Endothelial cell (in vitro differentiated cells): ENCODE data around the gene HACE1. TPM values are rescaled to one million over a fixed set of nuclear protein-coding genes. Genes with fewer than 3 reads are reported as not detected.

ENCODE experiments used
- DNase-seq: peaks from one replicate; pipeline ENCODE4 v3.0.0; 2021; ENCODE audit warnings: low spot score
- H3K27ac Mint-ChIP-seq: one replicate; pipeline ENCODE4 v1.8.0; 2021; ENCODE audit warnings: mixed read lengths, inconsistent platforms; ENCODE audit not compliant: unreplicated experiment
- H3K27me3 Mint-ChIP-seq: one replicate; pipeline ENCODE4 v1.8.0; 2021; ENCODE audit warnings: mild to moderate bottlenecking, moderate library complexity, mixed read lengths, inconsistent platforms; ENCODE audit not compliant: unreplicated experiment
- H3K36me3 Mint-ChIP-seq: one replicate; pipeline ENCODE4 v1.8.0; 2021; ENCODE audit warnings: mild to moderate bottlenecking, low read depth, mixed read lengths, inconsistent platforms; ENCODE audit not compliant: unreplicated experiment
- H3K4me1 Mint-ChIP-seq: one replicate; pipeline ENCODE4 v1.8.0; 2021; ENCODE audit warnings: mild to moderate bottlenecking, mixed read lengths, inconsistent platforms; ENCODE audit not compliant: unreplicated experiment
- H3K4me3 Mint-ChIP-seq: one replicate; pipeline ENCODE4 v1.8.0; 2021; ENCODE audit warnings: mild to moderate bottlenecking, mixed read lengths, inconsistent platforms; ENCODE audit not compliant: unreplicated experiment
- H3K9me3 Mint-ChIP-seq: one replicate; pipeline ENCODE4 v1.8.0; 2021; ENCODE audit warnings: mixed read lengths, inconsistent platforms; ENCODE audit not compliant: unreplicated experiment
- CTCF ChIP-seq: fragments of 200-600 bp; sonication (generic); IDR thresholded peaks from one replicate; pipeline ENCODE4 v1.5.0; 2021; ENCODE audit warnings: antibody characterized with exemption; ENCODE audit not compliant: unreplicated experiment
- total RNA-seq: library from RNA; stranded (reverse); fragmentation: NEBNext Ultra II Directional; extraction: Animal tissue kit (Norgen Biotek cat#: 25700); gene quantifications from one replicate; pipeline ENCODE4 v1.2.1, GENCODE V29; 2021; ENCODE audit not compliant: unreplicated experiment

The HACE1 gene
- total RNA-seq, 1 donor from 2014 or later = 23.0 TPM

DNA sequence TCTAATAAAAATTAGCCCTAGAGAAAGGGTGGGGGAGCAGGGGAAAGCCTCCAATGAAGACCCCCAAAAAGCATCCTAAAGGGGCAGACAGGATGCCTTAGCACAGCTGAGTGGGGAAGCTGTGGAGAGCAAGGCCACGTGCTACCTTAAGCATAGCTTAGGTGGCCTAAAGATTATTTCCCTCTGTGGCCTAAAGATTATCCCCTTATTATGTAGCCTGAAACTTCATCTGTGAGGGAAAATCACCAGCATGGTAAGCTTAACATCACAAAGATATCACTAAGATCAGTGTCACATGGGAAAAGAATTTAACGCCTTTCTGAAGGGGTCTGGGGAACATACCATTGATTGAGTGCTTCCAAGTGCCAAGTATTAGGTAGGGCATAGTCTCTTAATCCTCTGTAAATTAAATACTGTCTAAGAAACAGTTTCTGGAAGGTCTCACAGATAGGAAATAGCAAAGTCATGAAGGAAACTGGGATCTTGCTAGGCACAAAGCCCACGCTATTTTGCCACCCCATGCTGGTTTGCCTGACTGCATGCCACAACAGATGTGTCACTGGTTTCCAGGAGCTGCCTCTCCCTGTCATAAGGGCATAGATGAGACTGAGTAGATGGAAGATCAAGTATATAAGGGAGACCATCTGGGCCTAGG lies 170.0 kb downstream of the HACE1 start:
- Mint-ChIP-seq H3K27me3 (peaks cover 1% of the 10 kb centered on the region), H3K27ac (no peak overlapping the region), H3K4me3 (no peak overlapping the region), H3K36me3 (no peaks in the 10 kb centered on the region), H3K4me1 (peaks cover 25% of the 10 kb centered on the region), H3K9me3 (no peaks in the 10 kb centered on the region)
- no peak for TF ChIP-seq CTCF
- no peak for DNase-seq

- no peak for DNase-seq
- peaks cover 1% of the 10 kb centered on the region for H3K27me3 Mint-ChIP-seq
- H3K9me3 Mint-ChIP-seq = no peaks in the 10 kb centered on the region
- H3K27ac Mint-ChIP-seq = peak overlapping the region; percentile 74
- H3K4me3 Mint-ChIP-seq = no peak overlapping the region
- no peaks in the 10 kb centered on the region for H3K36me3 Mint-ChIP-seq
- H3K4me1 Mint-ChIP-seq = peaks cover 32% of the 10 kb centered on the region
- TF ChIP-seq CTCF = no peak
Measured at GRCh38 chr6:104688283-104688969, 171.3 kb downstream of the HACE1 start.

GRCh38 chr6:104686550-104687175 lies 173.1 kb downstream of the HACE1 start:
- Mint-ChIP-seq H3K4me3 (no peak overlapping the region), H3K27ac (no peak overlapping the region), H3K36me3 (peaks cover 4% of the 10 kb centered on the region), H3K4me1 (peaks cover 38% of the 10 kb centered on the region), H3K9me3 (no peaks in the 10 kb centered on the region), H3K27me3 (peaks cover 1% of the 10 kb centered on the region)
- TF ChIP-seq CTCF = no peak
- DNase-seq = no peak

DNA sequence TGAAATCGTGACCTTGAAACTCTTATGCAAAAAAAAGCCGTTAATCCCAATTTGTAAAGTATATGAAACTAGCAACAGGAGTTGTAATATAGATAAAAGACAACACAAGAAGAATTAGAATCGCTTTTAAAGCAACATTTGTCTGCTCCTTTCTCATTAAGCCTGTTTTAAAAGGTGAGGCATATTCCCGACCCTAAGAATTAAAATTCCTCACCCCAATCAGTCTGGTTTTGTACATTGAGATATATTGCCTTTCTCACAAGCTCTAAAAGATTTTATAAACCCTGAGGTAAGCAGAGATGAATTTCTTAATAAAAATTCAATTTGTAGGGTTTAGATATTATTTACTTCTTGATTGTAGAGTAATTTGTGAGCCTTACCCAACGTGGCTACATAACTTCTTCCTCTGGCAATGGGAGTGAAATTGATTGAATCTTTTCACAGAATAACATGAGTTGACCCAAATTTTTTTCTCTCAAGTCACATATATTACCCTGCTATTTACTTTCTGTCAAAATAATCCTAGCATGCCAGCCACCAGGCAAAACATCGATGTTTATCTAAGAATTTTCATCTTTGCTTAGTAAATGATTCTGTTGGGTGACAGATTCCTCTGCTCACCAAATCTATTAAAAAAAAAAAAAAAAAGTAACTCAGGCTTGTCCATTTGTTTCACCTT lies 173.7 kb downstream of the HACE1 start:
- peaks cover 1% of the 10 kb centered on the region for H3K27me3 Mint-ChIP-seq
- H3K9me3 Mint-ChIP-seq = no peaks in the 10 kb centered on the region
- DNase-seq = no peak
- H3K27ac Mint-ChIP-seq = no peak overlapping the region
- peaks cover 4% of the 10 kb centered on the region for H3K36me3 Mint-ChIP-seq
- no peak overlapping the region for H3K4me3 Mint-ChIP-seq
- H3K4me1 Mint-ChIP-seq = peaks cover 38% of the 10 kb centered on the region
- TF ChIP-seq CTCF = no peak
